H9 (cell line): ENCODE data around the gene LPAR1. TPM values are rescaled to one million over a fixed set of nuclear protein-coding genes. Genes with fewer than 3 reads are reported as not detected.

Experiments used
- DNase-seq: peaks from one replicate; pipeline ENCODE4 v3.0.0-alpha.2; 2017
- H2AFZ ChIP-seq: one replicate; pipeline ENCODE4 v1.6.1; 2013; ENCODE audit warnings: mild to moderate bottlenecking, low read length, control low read depth, moderate library complexity
- H2AK5ac ChIP-seq: 2 replicates; pipeline ENCODE4 v1.6.1; 2013; ENCODE audit warnings: low read length, control low read depth, mixed read lengths; ENCODE audit not compliant: insufficient read length
- H2BK120ac ChIP-seq: one replicate; pipeline ENCODE4 v1.6.1; 2013; ENCODE audit warnings: low read depth, mild to moderate bottlenecking, low read length, control low read depth, inconsistent platforms; ENCODE audit not compliant: poor library complexity, severe bottlenecking
- H2BK12ac ChIP-seq: 2 replicates; pipeline ENCODE4 v1.6.1; 2013; ENCODE audit warnings: low read length, control low read depth, mixed read lengths, low read depth; ENCODE audit not compliant: insufficient read length
- H2BK15ac ChIP-seq: 2 replicates; pipeline ENCODE4 v1.6.1; 2013; ENCODE audit warnings: low read depth, low read length, control low read depth
- H2BK20ac ChIP-seq: one replicate; pipeline ENCODE4 v1.6.1; 2013; ENCODE audit warnings: low read depth, mild to moderate bottlenecking, low read length, control low read depth, inconsistent platforms; ENCODE audit not compliant: poor library complexity, severe bottlenecking
- H2BK5ac ChIP-seq: 2 replicates; pipeline ENCODE4 v1.6.1; 2013; ENCODE audit warnings: low read length, control low read depth, mixed read lengths; ENCODE audit not compliant: insufficient read length
- H3K14ac ChIP-seq: 2 replicates; pipeline ENCODE4 v1.6.1; 2013; ENCODE audit warnings: low read length, control low read depth; ENCODE audit not compliant: insufficient read depth
- H3K18ac ChIP-seq: 2 replicates; pipeline ENCODE4 v1.6.1; 2013; ENCODE audit warnings: low read depth, mild to moderate bottlenecking, mixed read lengths, low read length, control low read depth; ENCODE audit not compliant: insufficient read length
- H3K23ac ChIP-seq: 2 replicates; pipeline ENCODE4 v1.6.1; 2013; ENCODE audit warnings: low read length, control low read depth, mixed read lengths, low read depth; ENCODE audit not compliant: insufficient read length
- H3K23me2 ChIP-seq: 2 replicates; pipeline ENCODE4 v1.6.1; 2013; ENCODE audit warnings: low read depth, mild to moderate bottlenecking, mixed read lengths, low read length, control low read depth; ENCODE audit not compliant: insufficient read length, poor library complexity, severe bottlenecking
- H3K27ac ChIP-seq: 2 replicates; pipeline ENCODE4 v1.5.1; 2013; ENCODE audit warnings: low read length, control low read depth, mixed read lengths, low read depth; ENCODE audit not compliant: insufficient read length
- H3K27me3 ChIP-seq: 2 replicates; pipeline ENCODE4 v1.6.1; 2013; ENCODE audit warnings: low read length, control low read depth, inconsistent platforms; ENCODE audit not compliant: insufficient read depth
- H3K4ac ChIP-seq: 2 replicates; pipeline ENCODE4 v1.6.1; 2013; ENCODE audit warnings: low read depth, mild to moderate bottlenecking, control low read depth, inconsistent platforms, low read length, moderate library complexity
- H3K4me1 ChIP-seq: 2 replicates; pipeline ENCODE4 v1.6.1; 2013; ENCODE audit warnings: low read length, control low read depth, inconsistent platforms; ENCODE audit not compliant: insufficient read depth
- H3K4me2 ChIP-seq: 2 replicates; pipeline ENCODE4 v1.6.1; 2013; ENCODE audit warnings: low read length, control low read depth, mixed read lengths; ENCODE audit not compliant: insufficient read length, insufficient read depth
- H3K56ac ChIP-seq: 2 replicates; pipeline ENCODE4 v1.6.1; 2013; ENCODE audit warnings: low read depth, mild to moderate bottlenecking, mixed read lengths, low read length, control low read depth; ENCODE audit not compliant: insufficient read length
- H3K79me1 ChIP-seq: 2 replicates; pipeline ENCODE4 v1.6.1; 2013; ENCODE audit warnings: low read depth, mild to moderate bottlenecking, moderate library complexity, low read length, control low read depth, inconsistent platforms; ENCODE audit not compliant: insufficient read depth, poor library complexity, severe bottlenecking
- H3K79me2 ChIP-seq: 2 replicates; pipeline ENCODE4 v1.6.1; 2013; ENCODE audit warnings: low read length, control low read depth, inconsistent platforms; ENCODE audit not compliant: insufficient read depth
- H3K9ac ChIP-seq: 2 replicates; pipeline ENCODE4 v1.6.1; 2013; ENCODE audit warnings: low read length, control low read depth, mixed read lengths; ENCODE audit not compliant: insufficient read length; ENCODE audit errors: extremely low read depth
- H3K9me3 ChIP-seq: one replicate; pipeline ENCODE4 v1.6.1; 2013; ENCODE audit warnings: low read depth, low read length, inconsistent platforms; ENCODE audit not compliant: control insufficient read depth
- H3T11ph ChIP-seq: one replicate; pipeline ENCODE4 v1.6.1; 2013; ENCODE audit warnings: mild to moderate bottlenecking, low read length, control low read depth, inconsistent platforms
- H4K20me1 ChIP-seq: one replicate; pipeline ENCODE4 v1.6.1; 2013; ENCODE audit not compliant: control insufficient read depth, insufficient read length, insufficient read depth
- H4K5ac ChIP-seq: 2 replicates; pipeline ENCODE4 v1.6.1; 2013; ENCODE audit warnings: low read depth, mild to moderate bottlenecking, mixed read lengths, low read length, control low read depth; ENCODE audit not compliant: insufficient read length
- H4K8ac ChIP-seq: replicated peaks from 2 replicates; pipeline ENCODE4 v1.6.1; 2013; ENCODE audit warnings: low read length, control low read depth, mixed read lengths, low read depth; ENCODE audit not compliant: insufficient read length
- H4K91ac ChIP-seq: 2 replicates; pipeline ENCODE4 v1.6.1; 2013; ENCODE audit warnings: low read depth, mild to moderate bottlenecking, moderate library complexity, mixed read lengths, low read length, control low read depth; ENCODE audit not compliant: insufficient read length
- H3K27ac Mint-ChIP-seq, 3 experiments: 2 replicates in 2 of 3; 3 replicates in 1 of 3; pipeline ENCODE4 v1.8.0; 2020 to 2021; ENCODE audit warnings: mixed read lengths in 3 of 3, mild to moderate bottlenecking in 1 of 3, moderate library complexity in 1 of 3
- H3K27me3 Mint-ChIP-seq: 2 replicates; pipeline ENCODE4 v1.8.0; 2021; ENCODE audit warnings: low read depth, mild to moderate bottlenecking, moderate library complexity, mixed read lengths
- H3K36me3 Mint-ChIP-seq, 3 experiments: 2 replicates in 2 of 3; 3 replicates in 1 of 3; pipeline ENCODE4 v1.8.0; 2020 to 2021; ENCODE audit warnings: low read depth in 3 of 3, mixed read lengths in 3 of 3; ENCODE audit not compliant: insufficient read depth in 1 of 3
- H3K4me1 Mint-ChIP-seq, 2 experiments: 2 replicates each; pipeline ENCODE4 v1.8.0; 2020; ENCODE audit warnings: mixed read lengths in 2 of 2
- H3K4me3 Mint-ChIP-seq, 2 experiments: 2 replicates in 1 of 2; 3 replicates in 1 of 2; pipeline ENCODE4 v1.8.0; 2020 to 2021; ENCODE audit warnings: mild to moderate bottlenecking in 2 of 2, mixed read lengths in 2 of 2, moderate library complexity in 1 of 2
- H3K9me3 Mint-ChIP-seq, 2 experiments: 2 replicates in 1 of 2; 3 replicates in 1 of 2; pipeline ENCODE4 v1.8.0; 2020; ENCODE audit warnings: mild to moderate bottlenecking in 2 of 2, mixed read lengths in 2 of 2, moderate library complexity in 1 of 2
- WGBS: extraction: QIAGEN DNeasy Blood & Tissue Kit; methylation state at CpG from one replicate; pipeline ENCODE4 v1.1.7; 2013; ENCODE audit warnings: missing lambda C conversion rate, low lambda C conversion rate, mixed read lengths; ENCODE audit not compliant: insufficient read length; ENCODE audit errors: extremely low coverage; 5-methylcytosine and 5-hydroxymethylcytosine counted together
- total RNA-seq: library from RNA; stranded (reverse); gene quantifications from 2 replicates; pipeline ENCODE4 v1.2.1, GENCODE V29; 2021
- TF ChIP-seq, protein P1 (sequence below): fragments of 200-600 bp; sonication (generic); conservative IDR thresholded peaks from 3 replicates; pipeline ENCODE4 v1.8.0; 2021; ENCODE audit warnings: antibody characterized with exemption, mild to moderate bottlenecking

LPAR1 gene
- total RNA-seq, 1 experiment from 2014 or later = 1.3 TPM

DNA sequence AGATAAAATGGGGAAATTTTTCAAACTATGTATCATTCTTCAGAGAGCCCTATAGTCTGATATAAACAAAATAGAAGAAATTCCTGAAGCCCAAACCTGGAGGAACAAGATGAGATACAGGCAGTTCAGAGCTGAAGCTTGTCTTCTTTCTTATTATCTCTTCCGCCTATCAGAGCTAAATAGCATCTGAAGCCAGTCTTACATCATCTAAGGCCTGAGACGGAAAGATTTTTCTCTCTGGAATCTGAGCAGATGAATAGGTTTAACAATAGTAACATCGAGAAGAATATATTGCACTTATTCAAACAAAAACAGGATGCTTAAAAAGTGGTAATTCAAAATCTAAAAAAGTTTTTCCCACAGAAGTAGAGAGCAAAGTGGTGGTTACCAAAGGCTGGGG lies 59.8 kb downstream of the LPAR1 start:
- H2BK120ac ChIP-seq = no peak overlapping the region
- no peak overlapping the region for H2BK15ac ChIP-seq
- no peak overlapping the region for H2AFZ ChIP-seq
- H3K4me3 Mint-ChIP-seq = no peak overlapping the region
- no peaks in the 10 kb centered on the region for H3K27me3 Mint-ChIP-seq
- H3K4me2 ChIP-seq = no peak overlapping the region
- no peaks in the 10 kb centered on the region for H3K27me3 ChIP-seq
- WGBS = no CpG with 5 or more reads among the region's 3 CpGs
- H2BK5ac ChIP-seq = no peak overlapping the region
- H3K79me2 ChIP-seq = no peaks in the 10 kb centered on the region
- no peaks in the 10 kb centered on the region for H3K36me3 Mint-ChIP-seq
- H3K23ac ChIP-seq = no peak overlapping the region
- H3K27ac ChIP-seq = no peak overlapping the region
- H3K9me3 Mint-ChIP-seq = no peaks in the 10 kb centered on the region; a peak in 1 of 5 replicates
- no peak overlapping the region for H4K5ac ChIP-seq
- H3K9me3 ChIP-seq = no peaks in the 10 kb centered on the region
- H3K4ac ChIP-seq = no peak overlapping the region
- H3K56ac ChIP-seq = no peak overlapping the region
- H3K4me1 Mint-ChIP-seq = no peaks in the 10 kb centered on the region
- no peaks in the 10 kb centered on the region for H3K4me1 ChIP-seq
- no peak overlapping the region for H4K91ac ChIP-seq
- no peak overlapping the region for H2BK12ac ChIP-seq
- H2BK20ac ChIP-seq = no peak overlapping the region
- H4K20me1 ChIP-seq = no peaks in the 10 kb centered on the region
- H3K18ac ChIP-seq = no peak overlapping the region
- H3K9ac ChIP-seq = no peak overlapping the region
- no peaks in the 10 kb centered on the region for H3K79me1 ChIP-seq
- H3K23me2 ChIP-seq = no peaks in the 10 kb centered on the region
- H4K8ac ChIP-seq = no peak overlapping the region
- H3K14ac ChIP-seq = no peak overlapping the region
- no peak for DNase-seq
- H3K27ac Mint-ChIP-seq = peak overlapping the region in 1 of 3 experiments; percentile 22; a peak in 1 of 7 replicates
- no peak overlapping the region for H3T11ph ChIP-seq
- TF ChIP-seq, protein P1, sequence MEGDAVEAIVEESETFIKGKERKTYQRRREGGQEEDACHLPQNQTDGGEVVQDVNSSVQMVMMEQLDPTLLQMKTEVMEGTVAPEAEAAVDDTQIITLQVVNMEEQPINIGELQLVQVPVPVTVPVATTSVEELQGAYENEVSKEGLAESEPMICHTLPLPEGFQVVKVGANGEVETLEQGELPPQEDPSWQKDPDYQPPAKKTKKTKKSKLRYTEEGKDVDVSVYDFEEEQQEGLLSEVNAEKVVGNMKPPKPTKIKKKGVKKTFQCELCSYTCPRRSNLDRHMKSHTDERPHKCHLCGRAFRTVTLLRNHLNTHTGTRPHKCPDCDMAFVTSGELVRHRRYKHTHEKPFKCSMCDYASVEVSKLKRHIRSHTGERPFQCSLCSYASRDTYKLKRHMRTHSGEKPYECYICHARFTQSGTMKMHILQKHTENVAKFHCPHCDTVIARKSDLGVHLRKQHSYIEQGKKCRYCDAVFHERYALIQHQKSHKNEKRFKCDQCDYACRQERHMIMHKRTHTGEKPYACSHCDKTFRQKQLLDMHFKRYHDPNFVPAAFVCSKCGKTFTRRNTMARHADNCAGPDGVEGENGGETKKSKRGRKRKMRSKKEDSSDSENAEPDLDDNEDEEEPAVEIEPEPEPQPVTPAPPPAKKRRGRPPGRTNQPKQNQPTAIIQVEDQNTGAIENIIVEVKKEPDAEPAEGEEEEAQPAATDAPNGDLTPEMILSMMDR = no peak
- no peak overlapping the region for H2AK5ac ChIP-seq
